SH-SY5Y (cell line): ENCODE data around the gene TRMT2A.

Source experiments
- GATA2 ChIP-seq: IDR thresholded peaks from 2 replicates; pipeline ENCODE4 v1.6.1; 2011; ENCODE audit warnings: mild to moderate bottlenecking, low read depth, low read length
- GATA3 ChIP-seq: IDR thresholded peaks from 2 replicates; pipeline ENCODE4 v1.6.1; 2011; ENCODE audit warnings: low read depth, mild to moderate bottlenecking, low read length, moderate library complexity

Gene TRMT2A

DNA sequence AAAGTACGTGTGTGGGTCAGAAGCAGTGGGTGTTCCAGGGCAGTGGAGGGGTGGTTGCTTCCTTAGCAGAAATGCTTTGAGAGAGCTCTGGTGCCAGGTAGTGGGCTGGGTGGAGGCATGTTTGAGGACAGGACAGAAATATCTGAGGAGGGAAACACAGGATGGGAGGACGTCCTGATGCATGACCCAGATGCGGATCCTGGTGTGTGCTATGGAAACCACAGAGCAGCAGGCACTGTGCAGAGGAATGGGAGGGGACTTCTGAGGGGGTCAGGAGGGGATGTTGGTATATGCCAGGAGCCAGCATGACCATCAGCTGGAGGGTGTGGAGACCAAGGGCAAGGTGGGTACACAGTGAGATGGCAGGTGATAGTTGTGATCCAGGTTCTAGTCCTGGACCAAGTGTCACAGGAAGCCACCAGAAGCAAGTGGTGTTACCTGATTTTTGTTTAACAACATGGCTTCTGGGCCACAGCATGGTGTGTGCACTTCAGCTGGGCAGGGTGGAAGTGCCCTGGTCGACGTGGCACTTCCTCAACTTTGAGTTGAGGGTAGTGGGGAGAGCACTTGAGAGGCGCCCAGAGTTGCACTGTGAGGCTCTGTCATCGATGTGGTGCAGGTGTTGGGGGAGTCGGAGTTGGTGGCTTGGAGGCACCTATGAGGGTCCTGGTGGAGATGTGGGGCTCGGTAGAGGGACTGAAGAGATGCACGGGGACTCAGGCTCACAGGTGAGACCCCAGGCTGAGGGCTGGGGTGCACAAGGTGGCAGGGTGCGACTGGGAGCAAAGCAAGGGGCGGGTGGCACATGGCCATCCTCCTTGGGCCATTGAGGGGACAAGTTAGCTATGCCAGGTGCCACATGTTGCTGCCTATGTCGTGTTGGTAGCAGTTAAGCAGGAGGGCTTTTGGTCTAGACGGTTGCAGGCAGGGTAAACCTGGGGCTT, 29.4 kb downstream of the TRMT2A start:
- TF ChIP-seq GATA3: no peak
- TF ChIP-seq GATA2: no peak

GRCh38 chr22:20086763-20087162, 30.3 kb downstream of the TRMT2A start:
- TF ChIP-seq GATA2 (no peak), GATA3 (no peak)

DNA sequence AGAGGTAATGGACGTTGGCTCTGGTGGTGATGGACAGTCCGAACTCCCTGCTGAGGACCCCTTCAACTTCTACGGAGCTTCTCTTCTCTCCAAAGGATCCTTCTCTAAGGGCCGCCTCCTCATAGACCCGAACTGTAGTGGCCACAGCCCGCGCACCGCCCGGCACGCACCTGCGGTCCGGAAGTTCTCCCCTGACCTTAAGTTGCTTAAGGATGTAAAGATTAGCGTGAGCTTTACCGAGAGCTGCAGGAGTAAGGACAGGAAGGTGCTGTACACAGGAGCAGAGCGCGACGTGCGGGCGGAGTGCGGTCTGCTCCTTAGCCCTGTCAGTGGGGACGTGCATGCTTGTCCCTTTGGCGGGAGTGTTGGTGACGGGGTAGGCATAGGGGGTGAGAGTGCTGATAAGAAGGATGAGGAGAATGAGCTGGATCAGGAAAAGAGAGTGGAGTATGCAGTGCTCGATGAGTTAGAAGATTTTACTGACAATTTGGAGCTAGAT, 30.9 kb downstream of the TRMT2A start:
- TF ChIP-seq GATA2 (no peak), GATA3 (no peak)

GRCh38 chr22:20085651-20086050, 31.4 kb downstream of the TRMT2A start:
- TF ChIP-seq GATA3 (no peak), GATA2 (no peak)

DNA sequence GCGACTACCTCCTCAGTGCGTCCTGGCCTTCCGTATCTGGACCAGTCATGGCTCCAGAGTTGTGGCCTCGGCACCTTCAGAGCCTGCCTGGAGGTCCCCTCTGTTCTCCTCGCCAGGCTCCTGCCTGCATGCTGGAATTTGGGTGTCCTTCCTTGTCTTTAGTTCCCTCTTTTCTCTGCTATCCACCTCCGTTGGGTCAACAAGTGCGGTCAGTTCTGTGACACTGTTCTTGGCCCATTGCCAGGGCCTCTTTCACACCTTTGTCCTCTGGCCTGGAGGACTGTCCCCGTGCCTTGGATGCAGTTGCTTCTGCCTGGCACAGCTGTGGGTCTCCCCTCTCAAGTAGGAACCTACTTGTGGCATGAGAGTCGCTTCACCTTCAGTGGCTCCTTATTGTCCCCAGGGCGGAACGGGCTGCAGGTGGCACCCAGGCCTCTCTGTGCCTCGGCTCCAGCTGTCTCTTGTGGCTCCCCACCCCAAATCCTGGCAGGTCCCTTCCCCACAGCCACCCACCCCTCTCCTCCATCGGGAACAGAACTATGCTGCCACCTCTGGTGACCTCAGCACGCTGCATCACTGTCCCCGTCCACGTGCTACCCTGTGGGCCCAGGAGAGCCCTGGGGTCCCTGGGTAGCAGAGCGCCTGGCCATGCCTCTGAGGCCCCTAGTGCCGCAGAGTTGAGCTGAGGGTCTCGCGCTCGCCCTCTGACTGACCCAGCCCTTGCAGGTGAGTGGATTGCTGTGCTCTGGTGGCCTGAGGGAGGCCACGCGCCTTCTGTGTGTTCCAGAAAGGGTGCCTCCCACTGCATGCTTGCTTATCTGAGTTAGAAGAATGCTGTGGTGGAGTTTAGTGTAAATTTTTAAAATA, 32.2 kb downstream of the TRMT2A start:
- TF ChIP-seq GATA3: no peak
- TF ChIP-seq GATA2: no peak

GRCh38 chr22:20083891-20084546, 33.0 kb downstream of the TRMT2A start:
- TF ChIP-seq GATA2 (no peak), GATA3 (no peak)

GRCh38 chr22:20083157-20083890, 33.7 kb downstream of the TRMT2A start:
- TF ChIP-seq GATA3 (no peak), GATA2 (no peak)

DNA sequence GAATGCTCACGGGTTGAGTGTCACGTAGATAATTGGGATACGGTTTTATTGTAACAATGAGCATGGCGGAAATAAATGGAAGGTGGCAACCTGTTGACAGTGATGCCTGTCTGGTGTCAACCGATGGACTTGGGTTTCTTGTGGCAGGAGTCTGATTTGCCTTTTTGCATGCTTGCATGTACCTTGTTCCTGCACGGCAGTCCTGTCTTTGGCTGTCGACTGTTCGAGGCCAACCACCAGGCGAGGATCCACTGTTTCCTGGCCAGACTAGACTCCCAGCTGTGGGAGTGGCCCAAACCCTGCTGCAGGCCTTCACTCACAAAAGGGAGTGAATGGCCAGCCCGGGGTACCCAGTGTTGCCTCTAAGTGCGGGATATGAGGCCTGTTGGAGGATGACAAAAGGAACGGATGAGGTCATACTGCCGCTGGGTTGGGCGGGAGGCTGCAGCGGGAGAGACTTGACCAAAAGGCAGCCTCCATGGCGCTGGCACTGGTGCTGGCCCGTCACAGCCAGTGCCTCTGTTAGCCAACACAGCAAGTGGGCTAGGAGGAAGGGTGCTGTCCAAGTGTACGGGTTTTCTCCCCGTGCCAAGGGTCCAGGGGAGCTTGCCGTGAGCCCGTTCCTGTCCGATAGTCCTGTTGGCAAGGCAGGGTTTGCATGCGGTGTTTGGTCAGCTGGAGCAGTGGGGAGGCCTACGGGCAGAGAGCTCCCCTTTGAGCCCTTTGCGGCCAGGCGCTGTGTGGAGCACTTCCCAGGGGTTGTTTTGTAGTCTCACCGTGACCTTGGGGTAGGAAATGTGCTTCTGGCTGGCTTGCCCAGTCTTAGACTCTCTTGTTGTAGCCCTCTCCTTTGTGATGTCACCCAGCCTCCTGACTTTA, 36.0 kb downstream of the TRMT2A start:
- TF ChIP-seq GATA3 (no peak), GATA2 (no peak)

DNA sequence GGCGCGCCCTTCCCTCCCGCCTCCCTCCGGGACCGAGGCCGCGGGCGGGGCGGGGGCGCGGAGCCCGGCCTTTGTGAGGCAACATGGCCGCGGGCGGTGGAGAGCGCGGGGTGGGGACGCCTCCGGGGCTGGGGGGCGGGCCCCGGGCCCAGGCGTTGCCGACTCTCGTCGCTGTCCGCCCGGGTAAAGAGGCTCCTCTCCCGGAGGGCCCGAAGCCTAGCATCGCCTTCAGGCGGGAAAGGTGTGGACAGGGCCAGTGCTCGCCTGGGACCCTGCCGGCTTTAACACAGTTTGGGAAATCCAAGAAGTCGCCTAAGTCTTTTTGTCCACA, 36.6 kb downstream of the TRMT2A start:
- TF ChIP-seq GATA3 (no peak), GATA2 (no peak)

DNA sequence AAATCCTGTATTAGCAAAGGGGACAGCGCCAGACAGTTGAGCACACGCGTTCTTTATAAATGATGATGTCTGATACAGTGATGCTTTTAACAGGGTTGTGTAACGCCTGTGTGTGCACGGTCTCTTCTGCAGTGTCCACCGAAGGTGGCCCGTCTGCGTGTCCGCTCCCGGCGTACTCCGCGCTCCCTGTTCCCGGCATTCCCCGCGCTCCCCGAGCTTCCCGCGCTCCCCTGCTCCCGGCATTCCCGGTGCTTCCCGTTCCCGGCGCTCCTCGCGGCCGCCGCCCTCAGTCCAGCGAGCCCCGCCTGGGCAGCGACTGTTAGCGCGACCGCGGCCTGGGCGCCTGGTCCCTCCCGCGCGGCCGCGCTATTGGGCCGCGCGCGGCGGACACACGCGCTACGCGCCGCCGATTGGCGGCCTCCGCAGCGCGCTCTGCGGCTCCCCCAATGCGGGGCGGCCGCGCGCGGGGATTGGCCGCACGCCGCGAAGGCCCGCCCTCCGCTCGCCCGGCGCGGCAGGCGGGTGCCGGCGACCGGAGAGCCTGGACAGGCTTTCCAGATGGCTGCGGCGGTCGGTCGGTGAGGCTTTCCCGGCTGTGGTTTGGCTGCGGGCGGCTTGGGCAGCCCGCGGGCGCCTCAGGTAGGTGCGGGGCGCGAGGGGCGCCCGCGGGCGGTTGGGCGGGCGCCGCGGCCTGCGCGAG, 37.1 kb downstream of the TRMT2A start, which contains the start of gene DGCR8:
Gene DGCR8 (plus strand): TSS at position 497 of the 700 bp plus-strand sequence. CDS start 5,723 bp downstream, outside the sequence.
- no peak for TF ChIP-seq GATA3
- TF ChIP-seq GATA2: no peak

DNA sequence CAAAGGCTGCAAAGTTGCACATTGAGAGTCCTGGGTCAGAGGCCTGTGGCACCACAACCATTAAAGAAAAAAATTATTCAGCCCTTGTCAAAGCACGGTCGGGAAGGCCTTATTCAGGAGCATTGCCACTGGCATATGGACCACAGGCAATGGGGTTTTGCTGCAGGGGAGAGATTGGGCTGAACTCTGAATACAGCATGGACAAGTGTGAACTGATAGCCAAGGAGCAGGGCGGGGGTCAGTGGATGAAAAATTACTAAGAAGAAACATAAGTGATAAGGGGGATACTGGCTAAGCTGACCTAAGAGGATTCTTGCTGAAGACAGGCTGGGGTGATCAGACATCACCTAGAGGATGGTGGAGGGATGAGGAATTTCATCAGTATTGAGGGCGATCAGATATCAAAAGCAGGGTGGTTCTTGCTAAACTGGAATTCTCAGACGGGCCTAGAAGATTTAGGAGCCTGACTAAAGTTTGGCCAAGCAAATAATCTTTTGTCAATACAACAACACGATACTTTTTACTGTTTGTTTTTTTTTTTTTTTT, 40.3 kb downstream of the TRMT2A start:
- TF ChIP-seq GATA2 (no peak), GATA3 (no peak)
